NCI-H2196 (cell line): ENCODE results near the gene GNMT.
A peak's percentile ranks its signal among the peaks of the same experiment; 100 is the strongest.
"Not testable (repeated sequence)": the region's sequence is repeated elsewhere in the genome, so short reads cannot be mapped to it uniquely, and the experiment has no call there.

Experiments used
- DNase-seq: peaks from one replicate; lab custom pipeline; 2025; ENCODE audit not compliant: unreplicated experiment; lab: John Stamatoyannopoulos, UW

GNMT gene

GRCh38 chr6:42971746-42972327 lies 11.3 kb downstream of the GNMT start:
- DNase-seq: no peak

GRCh38 chr6:42973926-42974325 lies 13.4 kb downstream of the GNMT start:
- no peak for DNase-seq

GRCh38 chr6:42974919-42975505 lies 14.5 kb downstream of the GNMT start:
- DNase-seq: no peak

- no peak for DNase-seq
Measured at GRCh38 chr6:42978487-42978838, 17.9 kb downstream of the GNMT start.

- DNase-seq: peak; percentile 88
Measured at GRCh38 chr6:42978839-42979522, 18.4 kb downstream of the GNMT start, which contains the start of gene PEX6. TSS of gene PEX6 (minus strand) at chr6:42979181. CDS start at chr6:42979150, 31 bp downstream.

GRCh38 chr6:42979523-42980177 lies 19.1 kb downstream of the GNMT start:
- peak; percentile 40 for DNase-seq

GRCh38 chr6:42981836-42982235 lies 21.3 kb downstream of the GNMT start:
- no peak for DNase-seq

- DNase-seq: peak; percentile 98
Measured at GRCh38 chr6:42984001-42984923, 23.7 kb downstream of the GNMT start, which contains the start of gene PPP2R5D. TSS of gene PPP2R5D (plus strand) at chr6:42984570. CDS start at chr6:42984678, 108 bp downstream.

- DNase-seq: no peak
Measured at GRCh38 chr6:42984924-42985475, 24.4 kb downstream of the GNMT start.

- no peak for DNase-seq
Measured at GRCh38 chr6:42987533-42988451, 27.2 kb downstream of the GNMT start.

GRCh38 chr6:42988486-42989020 lies 28.0 kb downstream of the GNMT start:
- no peak for DNase-seq

- DNase-seq: no peak
Measured at GRCh38 chr6:42989923-42990322, 29.4 kb downstream of the GNMT start.

GRCh38 chr6:42993445-42993844 lies 32.9 kb downstream of the GNMT start:
- no peak for DNase-seq

- no peak for DNase-seq
Measured at GRCh38 chr6:42996513-42996912, 36.0 kb downstream of the GNMT start.

- not testable (repeated sequence) for DNase-seq
Measured at GRCh38 chr6:42998205-42998604, 37.7 kb downstream of the GNMT start.

- DNase-seq: no peak
Measured at GRCh38 chr6:43001843-43002242, 41.3 kb downstream of the GNMT start.

GRCh38 chr6:43005844-43006243 lies 45.3 kb downstream of the GNMT start:
- no peak for DNase-seq

- no peak for DNase-seq
Measured at GRCh38 chr6:43006251-43006650, 45.7 kb downstream of the GNMT start.

- no peak for DNase-seq
Measured at GRCh38 chr6:43007126-43007525, 46.6 kb downstream of the GNMT start.
